Coronary artery (tissue), 2 donors: ENCODE data around the gene COQ8B.
A peak's percentile ranks its signal among the peaks of the same experiment; 100 is the strongest.

Experiments used
- DNase-seq: peaks from one replicate; pipeline ENCODE4 v3.0.0-alpha.2; 2017; ENCODE audit warnings: low spot score
- H3K27ac ChIP-seq, 2 donors: fragments of 200-600 bp; sonication (generic); one replicate each; pipeline ENCODE4 v1.5.1; 2016 to 2019
- H3K4me3 ChIP-seq: fragments of 200-600 bp; sonication (generic); 2 replicates; pipeline ENCODE4 v1.5.1; 2016; ENCODE audit warnings: mild to moderate bottlenecking, moderate library complexity
- TF ChIP-seq, protein P1 (sequence below): fragments of 200-600 bp; sonication (generic); IDR thresholded peaks from one replicate; pipeline ENCODE4 v1.5.1; 2019; ENCODE audit warnings: antibody characterized with exemption

The COQ8B gene

DNA sequence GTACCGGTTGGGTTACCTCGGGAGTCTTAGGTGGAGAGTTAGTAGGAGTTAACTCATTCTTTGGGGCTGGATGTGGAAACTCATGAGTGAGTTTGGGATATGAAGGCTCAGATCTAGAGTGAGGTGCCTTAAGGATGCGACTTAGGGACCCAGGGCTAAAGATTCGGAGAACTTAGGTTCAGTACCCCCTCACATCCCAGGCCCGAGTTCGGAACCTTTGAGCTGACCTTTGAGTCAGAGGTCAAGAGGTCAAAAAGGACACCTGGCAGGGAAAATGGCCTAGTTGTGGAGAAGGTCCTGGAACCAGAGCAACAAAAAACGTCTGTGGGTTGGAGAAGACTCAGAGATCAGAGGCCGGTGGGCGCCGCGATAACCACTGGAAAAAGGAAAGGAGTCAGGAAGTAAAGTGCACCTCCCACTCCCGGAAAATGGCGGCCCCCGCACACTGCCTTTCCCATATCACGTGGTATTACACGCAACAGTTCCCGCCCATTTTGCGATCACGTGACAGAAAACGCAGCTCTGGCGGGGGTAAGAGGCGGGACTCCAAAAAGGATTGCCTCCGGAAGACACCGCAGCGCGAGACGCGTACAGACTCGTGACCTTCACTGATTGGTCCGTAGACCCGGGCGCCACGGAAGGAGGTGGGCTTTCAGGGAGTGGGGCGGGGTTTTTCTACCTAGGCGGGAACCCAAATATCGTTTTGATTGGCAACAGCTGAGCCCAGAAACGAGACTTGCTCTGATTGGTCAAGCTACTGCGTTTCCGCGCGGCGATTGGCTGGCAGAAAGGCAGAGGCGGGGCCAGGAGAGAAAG lies 33.6 kb upstream of the COQ8B start, which contains the start of gene ACTMAP:
TSS of gene ACTMAP (minus strand) at position 420 of the 816 bp plus-strand sequence. CDS start 674 bp downstream, outside the sequence.
- H3K4me3 ChIP-seq: peak within 1 kb of the TSS; percentile 81
- H3K27ac ChIP-seq: peak within 1 kb of the TSS; percentile 90 to 91
- TF ChIP-seq, protein P1, sequence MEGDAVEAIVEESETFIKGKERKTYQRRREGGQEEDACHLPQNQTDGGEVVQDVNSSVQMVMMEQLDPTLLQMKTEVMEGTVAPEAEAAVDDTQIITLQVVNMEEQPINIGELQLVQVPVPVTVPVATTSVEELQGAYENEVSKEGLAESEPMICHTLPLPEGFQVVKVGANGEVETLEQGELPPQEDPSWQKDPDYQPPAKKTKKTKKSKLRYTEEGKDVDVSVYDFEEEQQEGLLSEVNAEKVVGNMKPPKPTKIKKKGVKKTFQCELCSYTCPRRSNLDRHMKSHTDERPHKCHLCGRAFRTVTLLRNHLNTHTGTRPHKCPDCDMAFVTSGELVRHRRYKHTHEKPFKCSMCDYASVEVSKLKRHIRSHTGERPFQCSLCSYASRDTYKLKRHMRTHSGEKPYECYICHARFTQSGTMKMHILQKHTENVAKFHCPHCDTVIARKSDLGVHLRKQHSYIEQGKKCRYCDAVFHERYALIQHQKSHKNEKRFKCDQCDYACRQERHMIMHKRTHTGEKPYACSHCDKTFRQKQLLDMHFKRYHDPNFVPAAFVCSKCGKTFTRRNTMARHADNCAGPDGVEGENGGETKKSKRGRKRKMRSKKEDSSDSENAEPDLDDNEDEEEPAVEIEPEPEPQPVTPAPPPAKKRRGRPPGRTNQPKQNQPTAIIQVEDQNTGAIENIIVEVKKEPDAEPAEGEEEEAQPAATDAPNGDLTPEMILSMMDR: no peak
- DNase-seq: peak; percentile 100

DNA sequence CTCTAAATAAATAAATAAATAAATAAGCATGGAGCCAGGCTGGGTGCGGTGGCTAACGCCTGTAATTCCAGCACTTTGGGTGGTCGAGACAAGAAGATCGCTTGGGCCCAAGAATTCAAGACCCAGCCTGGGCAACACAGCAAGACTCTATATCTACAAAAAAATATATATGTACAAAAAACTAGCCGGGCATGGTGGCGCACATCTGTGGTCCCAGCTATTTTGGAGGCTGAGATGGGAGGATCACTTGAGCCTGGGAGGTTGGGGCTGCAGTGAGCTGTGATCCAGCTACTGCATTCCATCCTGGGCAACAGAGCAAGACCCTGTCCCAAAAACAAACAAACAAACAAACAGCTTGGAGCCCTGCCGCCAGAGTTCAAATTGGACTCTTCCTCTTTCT lies 30.9 kb upstream of the COQ8B start:
- no peak for DNase-seq
- Histone ChIP-seq H3K4me3 (no peak overlapping the region), H3K27ac (no peak overlapping the region)
- TF ChIP-seq, protein P1: no peak

- Histone ChIP-seq H3K4me3 (no peak overlapping the region), H3K27ac (peak overlapping the region in 1 of 2 donors; percentile 80)
- TF ChIP-seq, protein P1: no peak
- DNase-seq: no peak
Observed at GRCh38 chr19:40745402-40745780, 28.7 kb upstream of the COQ8B start.

GRCh38 chr19:40744554-40745401 lies 28.1 kb upstream of the COQ8B start:
- TF ChIP-seq, protein P1: no peak
- DNase-seq: no peak
- H3K4me3 ChIP-seq: no peak overlapping the region
- H3K27ac ChIP-seq: peak overlapping the region in 1 of 2 donors; percentile 80

DNA sequence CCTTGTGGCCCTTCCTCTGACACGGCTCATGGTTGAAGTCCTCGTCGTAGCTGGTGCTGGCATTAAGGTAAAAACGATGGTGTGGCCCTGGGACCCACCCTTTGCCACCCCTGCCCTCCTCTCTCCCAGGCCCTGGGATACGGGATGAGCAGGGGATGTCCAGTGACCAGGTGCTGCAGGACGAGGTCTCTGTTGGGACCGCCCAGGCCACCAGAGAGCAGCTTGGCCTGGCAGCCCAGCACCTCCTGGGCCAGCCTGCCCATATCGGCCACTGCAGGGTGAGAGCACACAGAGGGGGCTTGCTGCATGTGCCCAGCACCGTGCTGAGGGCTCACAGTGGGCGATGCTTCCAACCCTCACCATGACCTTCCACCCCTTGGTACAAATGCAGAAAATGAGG lies 27.2 kb upstream of the COQ8B start:
- TF ChIP-seq, protein P1: no peak
- H3K4me3 ChIP-seq: no peak overlapping the region
- H3K27ac ChIP-seq: no peak overlapping the region
- DNase-seq: no peak

DNA sequence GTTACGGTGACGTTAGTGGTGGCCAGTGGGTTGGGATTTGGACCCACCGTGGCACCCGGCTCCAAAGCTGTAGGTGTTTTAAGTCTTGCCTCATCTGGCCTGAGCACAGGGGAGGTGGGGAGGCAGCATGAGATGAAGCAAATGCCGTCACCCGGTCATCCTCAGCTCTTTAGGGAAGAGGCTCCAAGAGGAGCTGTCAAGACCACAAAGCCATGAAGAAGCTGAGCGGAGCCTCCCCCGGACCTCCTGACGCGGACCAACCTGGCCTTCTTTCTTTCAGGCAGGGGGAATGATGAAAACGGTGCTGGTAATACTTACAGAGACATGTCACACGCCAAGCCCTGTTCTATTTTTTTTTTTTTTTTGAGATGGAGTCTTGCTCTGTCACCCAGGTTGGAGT lies 26.2 kb upstream of the COQ8B start:
- DNase-seq: no peak
- Histone ChIP-seq H3K4me3 (no peak overlapping the region), H3K27ac (no peak overlapping the region)
- TF ChIP-seq, protein P1: no peak
